HG02852 (cell line): ENCODE results near the gene NR2E1.

Source experiments
- ATAC-seq: cut with Tn5 transposase; IDR thresholded peaks from one replicate; pipeline ENCODE4 v1.9.1; 2021; ENCODE audit warnings: mild to moderate bottlenecking, moderate library complexity; ENCODE audit not compliant: unreplicated experiment

Gene NR2E1

DNA sequence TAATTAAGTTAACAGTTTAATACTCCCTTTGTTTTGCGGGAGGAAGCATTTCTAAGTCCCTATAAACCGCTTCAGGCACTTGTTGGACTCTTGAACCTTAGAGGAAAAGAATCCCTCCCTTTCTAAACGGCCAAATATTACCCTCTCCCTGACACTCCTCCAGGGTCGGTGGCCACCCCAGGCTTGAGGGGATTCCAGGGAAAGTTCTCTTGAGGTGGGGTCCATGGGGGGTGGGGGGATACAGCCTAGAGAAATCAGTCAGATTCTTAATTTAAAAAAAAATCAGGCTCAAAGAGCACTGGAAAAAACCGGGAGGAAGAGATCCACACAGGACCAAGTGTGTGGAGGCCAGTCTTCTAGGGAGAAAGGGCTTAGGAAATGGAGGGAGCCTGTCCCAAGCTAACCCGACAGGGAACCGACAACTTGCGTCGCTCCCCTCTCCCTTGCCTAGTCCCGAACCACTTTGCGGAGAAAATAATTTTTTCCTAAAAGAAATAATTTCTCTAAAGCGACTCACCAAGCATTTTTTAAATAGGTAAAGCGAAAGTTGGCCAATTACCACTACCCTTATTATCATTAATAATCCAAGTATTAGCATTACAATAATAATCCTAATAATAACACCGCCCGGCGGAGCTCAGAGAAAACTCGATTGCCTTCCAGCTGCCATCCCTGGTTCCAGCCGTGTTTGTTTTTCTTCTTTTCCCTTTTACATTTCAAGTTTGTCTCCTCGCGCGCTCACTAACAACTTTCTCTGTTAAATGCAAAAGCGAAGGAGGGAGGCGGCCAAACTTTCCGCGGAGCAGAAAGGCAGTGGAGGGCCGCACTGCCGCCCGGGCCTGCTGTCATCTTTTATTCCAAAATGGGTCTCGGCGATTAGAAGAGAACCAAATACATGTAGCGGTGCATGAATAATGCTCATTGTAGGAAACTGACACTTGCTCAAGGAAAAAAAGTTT lies 4.8 kb downstream of the NR2E1 start:
- no peak for ATAC-seq

DNA sequence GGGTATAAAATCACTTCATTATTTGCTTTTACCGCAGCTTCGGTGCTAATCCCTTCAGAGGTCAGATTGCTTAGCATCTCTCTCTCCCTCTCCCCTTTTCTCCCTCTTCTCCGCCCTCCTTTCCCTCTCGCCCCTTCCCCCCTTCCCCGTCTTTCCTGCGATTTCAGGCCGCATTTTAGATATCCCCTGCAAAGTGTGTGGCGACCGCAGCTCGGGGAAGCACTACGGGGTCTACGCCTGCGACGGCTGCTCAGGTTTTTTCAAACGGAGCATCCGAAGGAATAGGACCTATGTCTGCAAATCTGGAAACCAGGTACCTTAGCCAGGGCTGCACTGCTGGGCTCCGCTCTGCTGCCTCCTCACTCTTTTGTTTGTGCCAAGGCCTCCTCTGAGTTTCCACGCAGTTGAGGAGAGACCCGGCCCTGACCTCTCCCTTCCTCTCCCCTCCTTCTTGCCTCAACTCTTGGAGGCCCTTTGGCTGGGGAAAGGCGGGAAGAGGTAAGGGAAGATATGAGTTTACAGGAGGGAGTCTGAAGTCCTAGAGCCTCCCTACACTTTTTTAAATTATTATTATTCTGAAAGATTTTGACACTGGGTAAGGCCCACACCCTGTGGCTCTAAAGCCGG lies 5.6 kb downstream of the NR2E1 start:
- ATAC-seq: no peak

- ATAC-seq: no peak
Observed at GRCh38 chr6:108171918-108172516, 6.2 kb downstream of the NR2E1 start.

- ATAC-seq: no peak
Observed at GRCh38 chr6:108174371-108175175, 8.8 kb downstream of the NR2E1 start.

DNA sequence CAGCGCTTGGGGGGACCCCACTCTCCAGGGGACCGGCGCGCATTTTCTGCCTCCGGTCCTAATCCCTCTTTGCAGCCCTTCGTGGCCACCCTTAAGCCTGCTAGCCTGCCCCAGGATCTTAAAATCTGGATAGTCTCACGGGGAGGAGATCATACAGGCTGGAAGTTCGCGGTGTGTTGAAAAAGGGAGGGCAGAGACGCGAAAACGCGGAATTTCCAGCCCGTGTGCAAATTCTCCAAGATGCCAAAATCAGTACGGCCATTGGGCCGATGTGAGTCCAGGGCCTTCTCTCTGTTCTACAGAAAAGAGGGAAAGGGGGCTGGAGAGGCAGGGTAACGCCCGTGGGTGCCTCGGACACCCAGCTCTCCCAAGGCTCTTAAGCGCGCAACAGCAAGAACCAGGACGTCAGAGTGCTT lies 9.4 kb downstream of the NR2E1 start:
- no peak for ATAC-seq

- ATAC-seq: no peak
Observed at GRCh38 chr6:108175592-108176279, 9.9 kb downstream of the NR2E1 start.

DNA sequence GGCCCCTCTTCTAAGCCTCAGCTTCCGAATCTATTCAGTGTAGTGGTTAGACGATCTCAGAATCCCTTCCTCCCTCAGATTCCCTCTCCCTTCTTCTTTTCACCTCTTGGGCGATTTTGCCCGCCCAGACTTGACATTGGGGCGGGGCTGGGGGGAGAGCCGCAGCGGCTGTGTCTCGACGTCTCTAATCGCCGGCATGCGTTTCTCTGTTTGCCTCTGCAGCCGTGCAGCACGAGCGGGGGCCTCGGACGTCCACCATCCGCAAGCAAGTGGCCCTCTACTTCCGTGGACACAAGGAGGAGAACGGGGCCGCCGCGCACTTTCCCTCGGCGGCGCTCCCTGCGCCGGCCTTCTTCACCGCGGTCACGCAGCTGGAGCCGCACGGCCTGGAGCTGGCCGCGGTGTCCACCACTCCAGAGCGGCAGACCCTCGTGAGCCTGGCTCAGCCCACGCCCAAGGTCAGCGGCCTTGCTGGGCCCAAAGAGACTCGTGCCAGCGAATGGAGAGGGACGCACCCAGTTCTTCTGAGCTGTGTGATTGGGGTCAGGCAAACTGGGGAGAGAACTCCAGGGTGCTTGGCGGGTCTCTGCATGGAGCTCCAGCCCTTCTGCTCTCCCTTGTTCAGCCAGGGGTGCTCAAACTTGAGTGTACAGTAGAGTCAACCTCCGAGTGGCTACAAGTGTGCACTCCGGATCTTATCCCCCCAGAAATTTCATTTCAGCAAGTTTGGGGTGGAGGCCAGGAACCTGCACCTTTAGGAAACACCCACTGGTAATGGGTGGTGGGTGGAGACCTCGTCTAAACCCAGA lies 10.7 kb downstream of the NR2E1 start:
- no peak for ATAC-seq

GRCh38 chr6:108179741-108180140 lies 13.9 kb downstream of the NR2E1 start:
- no peak for ATAC-seq

GRCh38 chr6:108180266-108180665 lies 14.4 kb downstream of the NR2E1 start:
- ATAC-seq: no peak

DNA sequence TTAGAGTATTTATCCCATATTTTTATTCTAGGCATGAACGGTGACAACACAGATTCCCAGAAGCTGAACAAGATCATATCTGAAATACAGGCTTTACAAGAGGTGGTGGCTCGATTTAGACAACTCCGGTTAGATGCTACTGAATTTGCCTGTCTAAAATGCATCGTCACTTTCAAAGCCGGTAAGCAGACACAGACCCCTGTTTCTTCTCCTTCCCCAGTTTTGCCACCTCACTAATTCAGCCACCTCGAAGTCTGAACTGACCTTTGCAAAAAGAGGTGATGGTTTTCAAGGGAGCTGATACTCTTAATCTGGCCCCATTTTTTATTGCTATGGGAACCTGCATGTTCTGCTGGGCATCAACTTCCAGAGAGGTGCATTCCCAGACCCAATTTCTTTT lies 15.0 kb downstream of the NR2E1 start:
- no peak for ATAC-seq

GRCh38 chr6:108186226-108186625 lies 20.4 kb downstream of the NR2E1 start:
- ATAC-seq: no peak

GRCh38 chr6:108187519-108187918 lies 21.7 kb downstream of the NR2E1 start:
- ATAC-seq: no peak

DNA sequence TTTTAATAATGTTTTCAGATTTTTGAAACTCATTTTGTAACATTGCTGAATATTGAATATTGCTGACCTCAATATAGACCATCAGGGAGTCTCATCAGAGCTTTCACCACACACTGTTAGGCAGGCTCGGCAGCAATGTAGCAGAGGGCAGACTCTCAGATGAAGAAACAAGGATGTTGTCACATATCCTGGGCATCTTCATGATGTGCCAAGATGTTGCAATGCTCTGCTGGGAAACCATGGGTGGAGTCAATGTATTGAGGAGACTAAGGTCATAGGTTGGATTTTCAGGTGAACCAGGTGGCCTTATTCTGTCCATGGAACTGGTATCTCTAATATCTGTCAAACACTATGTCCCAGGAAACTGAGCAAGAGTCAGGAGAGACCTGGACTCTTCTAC lies 27.3 kb downstream of the NR2E1 start:
- no peak for ATAC-seq

GRCh38 chr6:108193835-108194234 lies 28.0 kb downstream of the NR2E1 start:
- no peak for ATAC-seq

GRCh38 chr6:108194503-108194902 lies 28.7 kb downstream of the NR2E1 start:
- no peak for ATAC-seq

- no peak for ATAC-seq
Observed at GRCh38 chr6:108195209-108195608, 29.4 kb downstream of the NR2E1 start.

DNA sequence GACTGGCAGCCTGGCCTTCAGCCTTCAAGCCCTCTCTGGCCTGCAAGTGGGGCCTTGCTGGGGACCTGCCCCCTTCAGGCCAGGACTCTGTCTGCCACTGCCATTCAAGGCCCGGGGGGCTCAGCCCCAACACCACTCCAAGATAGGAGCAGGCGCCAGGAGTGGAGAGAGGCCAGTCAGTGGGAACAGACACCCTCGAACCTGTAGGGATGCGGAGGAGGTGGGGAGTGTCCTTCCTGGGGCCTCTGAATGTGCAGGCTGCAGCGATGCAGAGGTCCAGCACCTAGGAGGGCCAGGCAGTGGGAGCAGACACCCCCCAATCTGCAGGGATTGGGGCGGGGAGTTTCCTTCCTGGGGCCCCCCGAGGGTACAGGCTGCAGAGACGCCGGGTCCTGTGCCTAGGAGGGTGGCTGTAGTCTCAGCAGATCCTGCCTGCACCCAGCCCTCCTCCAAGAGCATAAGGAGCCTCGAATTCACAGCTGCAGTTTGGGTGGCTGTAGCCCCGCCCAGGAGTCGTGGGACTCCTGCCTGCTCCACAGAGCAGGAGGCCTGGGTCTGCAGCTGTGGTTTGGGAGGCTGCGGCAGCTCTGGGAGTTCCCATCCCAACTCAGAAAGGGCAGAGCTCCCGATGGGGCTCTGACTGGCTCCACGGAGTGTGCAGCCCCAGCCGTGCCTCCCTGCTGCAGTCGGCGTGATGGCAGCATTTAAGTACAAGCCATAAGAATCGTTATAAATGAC lies 33.1 kb downstream of the NR2E1 start:
- ATAC-seq: no peak

GRCh38 chr6:108200186-108200585 lies 34.4 kb downstream of the NR2E1 start:
- no peak for ATAC-seq

DNA sequence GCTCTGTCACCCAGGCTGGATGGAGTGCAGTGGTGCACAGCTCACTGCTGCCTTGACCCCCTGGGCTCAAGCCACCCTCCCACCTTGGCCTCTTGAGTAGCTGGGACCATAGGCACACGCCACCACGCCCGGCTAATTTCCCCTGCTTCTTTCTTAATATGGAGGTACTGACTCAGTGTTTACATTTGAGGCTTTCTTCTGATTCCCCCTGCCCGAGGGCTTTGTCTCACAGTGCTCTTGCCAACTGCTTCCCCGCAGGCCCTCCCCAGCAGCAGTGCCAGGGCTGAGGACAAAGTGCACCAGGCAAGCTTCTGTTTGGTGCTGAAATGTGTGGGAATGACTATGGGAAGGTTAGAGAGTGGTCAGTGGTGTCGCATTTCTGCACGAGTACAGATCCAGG lies 34.8 kb downstream of the NR2E1 start:
- ATAC-seq: no peak
